CD14-positive monocyte (primary cell): ENCODE results near the gene PPARGC1A. TPM values are rescaled to one million over a fixed set of nuclear protein-coding genes. Genes with fewer than 3 reads are reported as not detected.

Source experiments
- DNase-seq, 3 donors: peaks; one replicate each; pipeline ENCODE4 v3.0.0-alpha.2; 2011 to 2022
- H2AFZ ChIP-seq: 2 replicates; pipeline ENCODE4 v1.6.0; 2012; ENCODE audit warnings: mild to moderate bottlenecking, low read depth, low read length, inconsistent platforms; ENCODE audit not compliant: insufficient read depth, poor library complexity, severe bottlenecking
- H3K27ac ChIP-seq, 2 donors: 1 replicate in 1 of 2; 2 replicates in 1 of 2; pipeline ENCODE4 v1.5.1; 2012 to 2013; ENCODE audit warnings: low read length in 2 of 2, control low read depth in 1 of 2, inconsistent platforms in 1 of 2, low read depth in 1 of 2, mild to moderate bottlenecking in 1 of 2
- H3K27me3 ChIP-seq, 2 donors: one replicate each; pipeline versions ENCODE4 v1.6.0 to v1.6.1; 2011 to 2013; ENCODE audit warnings: low read length in 2 of 2; ENCODE audit not compliant: control insufficient read depth in 2 of 2, insufficient read depth in 2 of 2
- H3K36me3 ChIP-seq, 2 donors: replicated peaks in 1 of 2; 1 replicate in 1 of 2; 2 replicates in 1 of 2; pipeline versions ENCODE4 v1.5.1 to v1.6.1; 2012 to 2013; ENCODE audit warnings: low read length in 2 of 2, control low read depth in 1 of 2, inconsistent platforms in 1 of 2, mild to moderate bottlenecking in 1 of 2; ENCODE audit not compliant: insufficient read depth in 2 of 2, control insufficient read depth in 1 of 2
- H3K4me1 ChIP-seq, 2 donors: 1 replicate in 1 of 2; 2 replicates in 1 of 2; pipeline versions ENCODE4 v1.5.1 to v1.6.1; 2012 to 2013; ENCODE audit warnings: low read length in 2 of 2, control low read depth in 1 of 2, inconsistent platforms in 1 of 2, mild to moderate bottlenecking in 1 of 2, moderate library complexity in 1 of 2; ENCODE audit not compliant: insufficient read depth in 2 of 2, control insufficient read depth in 1 of 2
- H3K4me2 ChIP-seq: replicated peaks from 2 replicates; pipeline ENCODE3; 2012; ENCODE audit warnings: low read length, moderate library complexity, mild to moderate bottlenecking; ENCODE audit not compliant: poor library complexity, severe bottlenecking; ENCODE audit errors: extremely low read depth
- H3K4me3 ChIP-seq, 3 experiments: fragments of 200-600 bp in 1 of 3; sonication (generic) in 1 of 3; replicated peaks in 1 of 3; 1 replicate in 2 of 3; 2 replicates in 1 of 3; pipeline ENCODE4 v1.5.1; 2011 to 2013; ENCODE audit warnings: low read length in 3 of 3, mild to moderate bottlenecking in 3 of 3, control low read depth in 2 of 3, low read depth in 2 of 3, inconsistent platforms in 1 of 3, moderate library complexity in 1 of 3
- H3K79me2 ChIP-seq: 2 replicates; pipeline ENCODE4 v1.6.0; 2012; ENCODE audit warnings: mild to moderate bottlenecking, control low read depth, inconsistent platforms, low read length, moderate library complexity; ENCODE audit not compliant: insufficient read depth
- H3K9ac ChIP-seq: 2 replicates; pipeline ENCODE4 v1.6.0; 2017; ENCODE audit warnings: low read length, mild to moderate bottlenecking; ENCODE audit not compliant: insufficient read depth, poor library complexity, severe bottlenecking
- H3K9me3 ChIP-seq, 2 donors: replicated peaks in 1 of 2; 1 replicate in 1 of 2; 2 replicates in 1 of 2; pipeline versions ENCODE4 v1.5.1 to v1.6.1; 2012 to 2013; ENCODE audit warnings: low read length in 2 of 2, control low read depth in 1 of 2; ENCODE audit not compliant: control insufficient read depth in 1 of 2, insufficient read depth in 1 of 2
- H4K20me1 ChIP-seq: 2 replicates; pipeline ENCODE4 v1.6.0; 2012; ENCODE audit warnings: mild to moderate bottlenecking, low read length, control low read depth, moderate library complexity; ENCODE audit not compliant: insufficient read depth
- H3K27ac Mint-ChIP-seq, 7 donors: one replicate each; pipeline ENCODE4 v1.8.0; 2020; ENCODE audit warnings: mild to moderate bottlenecking in 7 of 7, mixed read lengths in 7 of 7, moderate library complexity in 6 of 7, inconsistent platforms in 2 of 7
- H3K27me3 Mint-ChIP-seq, 3 donors: one replicate each; pipeline ENCODE4 v1.8.0; 2021 to 2022; ENCODE audit warnings: low read depth in 3 of 3, mild to moderate bottlenecking in 3 of 3, mixed read lengths in 3 of 3, moderate library complexity in 3 of 3, inconsistent platforms in 1 of 3
- H3K36me3 Mint-ChIP-seq, 2 donors: one replicate each; pipeline ENCODE4 v1.8.0; 2020; ENCODE audit warnings: mixed read lengths in 2 of 2, inconsistent platforms in 1 of 2, mild to moderate bottlenecking in 1 of 2
- H3K4me1 Mint-ChIP-seq: one replicate; pipeline ENCODE4 v1.8.0; 2020; ENCODE audit warnings: mild to moderate bottlenecking, mixed read lengths
- H3K4me3 Mint-ChIP-seq, 2 donors: one replicate each; pipeline ENCODE4 v1.8.0; 2020; ENCODE audit warnings: mild to moderate bottlenecking in 2 of 2, mixed read lengths in 2 of 2, moderate library complexity in 1 of 2
- H3K9me3 Mint-ChIP-seq, 7 donors: one replicate each; pipeline ENCODE4 v1.8.0; 2020 to 2022; ENCODE audit warnings: mixed read lengths in 7 of 7, mild to moderate bottlenecking in 6 of 7, moderate library complexity in 6 of 7, inconsistent platforms in 2 of 7
- CTCF ChIP-seq: fragments of 200-600 bp; IDR thresholded peaks from one replicate; pipeline ENCODE4 v1.8.0; 2022; ENCODE audit warnings: antibody characterized with exemption, mild to moderate bottlenecking
- WGBS: methylation state at CpG from one replicate; pipeline ENCODE4 v1.1.5; 2013; ENCODE audit warnings: missing lambda C conversion rate; ENCODE audit not compliant: insufficient coverage; 5-methylcytosine and 5-hydroxymethylcytosine counted together
- intact Hi-C, 2 donors: fragments of 100-400 bp; cut with micrococcal nuclease; formaldehyde crosslinking; loops; one replicate each; pipeline versions ENCODE4 v1.15.0 to v1.15.1; 2023
- polyA plus RNA-seq, 3 donors: library from polyadenylated mRNA; depleted of rRNA in 1 of 3; unstranded in 2 of 3; stranded (reverse) in 1 of 3; fragments of 300-500 nt in 2 of 3; fragments of >200 nt in 1 of 3; fragmentation: Illumina TruSeq in 2 of 3; gene quantifications; 1 replicate in 2 of 3; 2 replicates in 1 of 3; pipeline ENCODE4 v1.2.3, GENCODE V29; 2012 to 2021

PPARGC1A gene
- polyA plus RNA-seq, 3 donors, result 0.58 to 1.1 (median 0.79) TPM

DNA sequence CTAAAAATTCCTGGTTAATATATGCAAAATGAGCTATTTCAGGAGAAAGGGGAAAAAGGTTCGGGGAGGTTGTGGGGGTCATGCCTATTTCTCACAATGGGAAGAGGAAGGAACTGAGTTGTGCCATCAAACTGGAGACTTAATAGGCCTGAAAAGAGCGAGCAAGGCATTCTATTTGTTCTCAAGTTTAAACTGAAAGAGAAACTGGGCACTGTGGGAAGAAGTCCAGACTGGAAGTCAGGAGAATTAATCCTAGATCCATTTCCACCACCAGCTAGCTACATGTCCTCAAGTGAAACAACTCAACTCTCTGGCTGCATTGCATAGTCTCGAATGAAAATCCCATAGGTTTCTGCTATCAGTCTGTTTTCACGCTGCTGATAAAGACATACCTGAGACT, 50.6 kb downstream of the PPARGC1A start:
- Histone ChIP-seq H3K4me2 (no peak overlapping the region), H3K9me3 (no peaks in the 10 kb centered on the region), H3K27me3 (no peaks in the 10 kb centered on the region), H4K20me1 (no peaks in the 10 kb centered on the region), H3K36me3 (no peaks in the 10 kb centered on the region), H3K79me2 (no peaks in the 10 kb centered on the region), H3K4me1 (no peaks in the 10 kb centered on the region), H3K9ac (no peak overlapping the region), H2AFZ (no peak overlapping the region), H3K27ac (no peak overlapping the region), H3K4me3 (no peak overlapping the region)
- DNase-seq, result no peak
- H3K36me3 Mint-ChIP-seq, result no peaks in the 10 kb centered on the region
- no peak overlapping the region for H3K4me3 Mint-ChIP-seq
- no peak overlapping the region for H3K27ac Mint-ChIP-seq
- intact Hi-C loops, result no loop called here
- H3K27me3 Mint-ChIP-seq, result peaks cover 0 to 3% (median 2%) of the 10 kb centered on the region in 3 donors
- no peaks in the 10 kb centered on the region for H3K4me1 Mint-ChIP-seq
- no peak for TF ChIP-seq CTCF
- WGBS, result 17% methylated on average over 1 of the region's 4 CpGs
- H3K9me3 Mint-ChIP-seq, result peaks cover 0 to 4% (median 0%) of the 10 kb centered on the region in 7 donors

GRCh38 chr4:23838607-23839006, 51.2 kb downstream of the PPARGC1A start:
- H3K4me3 ChIP-seq, result no peak overlapping the region
- H3K79me2 ChIP-seq, result no peaks in the 10 kb centered on the region
- H3K9me3 ChIP-seq, result no peaks in the 10 kb centered on the region
- H4K20me1 ChIP-seq, result no peaks in the 10 kb centered on the region
- no peak overlapping the region for H3K27ac ChIP-seq
- WGBS, result 100% methylated on average over 1 of the region's 3 CpGs
- no peak for DNase-seq
- Mint-ChIP-seq H3K27me3 (peaks cover 0 to 3% (median 2%) of the 10 kb centered on the region in 3 donors), H3K36me3 (no peaks in the 10 kb centered on the region), H3K4me1 (no peaks in the 10 kb centered on the region), H3K4me3 (no peak overlapping the region), H3K9me3 (peaks cover 0 to 4% (median 0%) of the 10 kb centered on the region in 7 donors), H3K27ac (no peak overlapping the region)
- H3K4me2 ChIP-seq, result no peak overlapping the region
- intact Hi-C loops, result no loop called here
- no peak overlapping the region for H2AFZ ChIP-seq
- no peaks in the 10 kb centered on the region for H3K27me3 ChIP-seq
- H3K9ac ChIP-seq, result no peak overlapping the region
- H3K36me3 ChIP-seq, result no peaks in the 10 kb centered on the region
- TF ChIP-seq CTCF, result no peak
- no peaks in the 10 kb centered on the region for H3K4me1 ChIP-seq
